Measurements from ENCODE around the gene CBFA2T3. TPM values are rescaled to one million over a fixed set of nuclear protein-coding genes. Genes with fewer than 3 reads are reported as not detected.

The CBFA2T3 gene
- total and polyA plus RNA-seq, 2 of the 8 experiments (the other 6 are each of a cell fraction or from before 2014, with no cell fraction given) = 0.51 to 1.3 TPM

DNA sequence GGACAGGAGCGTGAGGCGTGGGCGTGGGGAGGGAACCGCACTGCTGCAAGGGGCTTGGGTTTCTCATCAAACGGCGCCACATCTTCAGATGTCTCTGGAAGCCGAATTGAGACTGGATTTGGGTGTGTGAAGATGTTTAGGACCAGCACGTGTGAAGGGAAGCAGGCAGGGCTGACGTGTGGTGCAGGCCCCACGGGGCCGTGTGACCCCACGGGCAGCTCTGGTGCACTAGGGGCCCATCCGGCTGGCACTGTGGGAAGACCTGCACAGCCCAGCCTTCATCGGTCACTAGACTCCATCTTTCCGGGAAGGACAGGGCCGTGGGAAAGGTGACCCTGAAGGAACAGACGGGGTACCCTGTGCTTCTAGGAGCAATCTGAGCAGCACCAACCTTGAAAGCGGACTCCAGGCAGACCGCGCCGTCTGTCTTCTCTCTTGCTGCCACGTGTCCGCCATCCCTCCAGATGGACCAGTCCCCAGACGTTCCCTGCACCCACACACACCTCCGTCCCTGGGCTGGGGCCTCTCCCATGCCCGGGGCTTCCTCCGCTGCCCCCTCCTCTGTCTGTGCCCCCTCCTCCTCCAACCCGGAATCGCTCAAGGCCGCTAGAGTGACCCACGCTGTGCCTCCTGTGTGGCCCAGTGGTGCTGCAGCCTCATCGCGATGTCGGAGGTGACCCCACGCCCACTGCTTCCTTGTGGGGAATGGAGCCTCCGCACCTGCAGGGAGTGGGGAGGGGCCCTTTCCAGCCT lies 23.4 kb upstream of the CBFA2T3 start:
- H3K23ac ChIP-seq (ENCODE audit: insufficient read length) = no peak overlapping the region
- peaks cover 0 to 11% (median 5%) of the 10 kb centered on the region in 4 experiments; a peak in 5 of 7 replicates for H3K4me1 ChIP-seq (replicated peaks in 1 of 4; ENCODE audit: control insufficient read depth in 3 of 4, insufficient read depth in 4 of 4, low read length in 3 of 4)
- H3K4ac ChIP-seq (replicated peaks; ENCODE audit: insufficient read length, low read depth, low read length) = peak overlapping the region; percentile 63
- H4K8ac ChIP-seq (ENCODE audit: extremely low read depth, insufficient read depth, low read length) = peak overlapping the region; percentile 71; the same call in 1 of the 2 replicates
- H2BK15ac ChIP-seq (ENCODE audit: low read length) = peak overlapping the region; percentile 24; the same call in 1 of the 2 replicates
- H4K5ac ChIP-seq (ENCODE audit: insufficient read length, low read depth, low read length) = no peak overlapping the region
- ChIA-PET POLR2A (ENCODE audit: partially characterized antibody) (no interaction called here), CTCF (ENCODE audit: partially characterized antibody) (interaction anchor here (0.7 to 2.0 kb wide), 2 partner anchors 11 to 249 kb away, joined by 3 to 6 read pairs; no protein-coding TSS in a partner anchor)
- no peaks in the 10 kb centered on the region for H3K79me2 ChIP-seq (ENCODE audit: control insufficient read depth in 1 of 2, insufficient read depth in 2 of 2, low read length in 2 of 2)
- H3K4me2 ChIP-seq (ENCODE audit: insufficient read depth in 1 of 2, low read depth in 2 of 2, low read length in 2 of 2) = peak overlapping the region; percentile 11 to 56; a peak in 3 of 4 replicates
- peak overlapping the region; percentile 86; the same call in 1 of the 2 replicates for H2BK5ac ChIP-seq (ENCODE audit: low read depth, low read length)
- peak overlapping the region; percentile 56; the same call in 1 of the 2 replicates for H2AK5ac ChIP-seq (ENCODE audit: low read depth, low read length)
- peak overlapping the region in 1 of 4 experiments; percentile 37; a peak in 1 of 8 replicates for H3K4me3 ChIP-seq (ENCODE audit: extremely low read depth in 1 of 4, insufficient read depth in 2 of 4, low read depth in 3 of 4, low read length in 4 of 4)
- FAIRE-seq (no peak), DNase-seq (ENCODE audit: low read depth in 1 of 2, low spot score in 2 of 2) (no peak)
- no peak overlapping the region for H3K27ac ChIP-seq (ENCODE audit: low read depth, low read length)
- H2BK20ac ChIP-seq (ENCODE audit: low read length) = peak overlapping the region; percentile 76
- no peak overlapping the region for H2BK120ac ChIP-seq (replicated peaks; ENCODE audit: low read depth, low read length)
- peak overlapping the region; percentile 91; the same call in 1 of the 2 replicates for H2BK12ac ChIP-seq (ENCODE audit: low read depth, low read length)
- peak overlapping the region; percentile 88; the same call in 1 of the 2 replicates for H3K18ac ChIP-seq (ENCODE audit: extremely low read depth, low read length)
- H3K9ac ChIP-seq (replicated peaks in 1 of 4; ENCODE audit: extremely low read depth in 1 of 4, low read depth in 3 of 4, low read length in 3 of 4) = no peak overlapping the region
- H4K91ac ChIP-seq (replicated peaks; ENCODE audit: insufficient read length, low read length) = peak overlapping the region; percentile 86
- H3K27me3 ChIP-seq (replicated peaks in 1 of 4; ENCODE audit: control insufficient read depth in 3 of 4, extremely low read depth in 1 of 4, insufficient read depth in 3 of 4, low read length in 3 of 4) = peaks cover 0 to 18% (median 11%) of the 10 kb centered on the region in 4 experiments; a peak in 6 of 7 replicates
- no peaks in the 10 kb centered on the region for H3K36me3 ChIP-seq (ENCODE audit: control insufficient read depth in 2 of 4, insufficient read depth in 4 of 4, low read length in 3 of 4)
- WGBS, 2 experiments (ENCODE audit: extremely low coverage in 1 of 2, insufficient coverage in 1 of 2, insufficient read length in 1 of 2, insufficient replicate concordance in 2 of 2, low coverage in 1 of 2, low lambda C conversion rate in 2 of 2, missing lambda C conversion rate in 1 of 2) = 79% methylated on average over 32 of the region's 36 CpGs; no CpG with 5 or more reads in 1 of the 2 experiments
- no peaks in the 10 kb centered on the region for H3K23me2 ChIP-seq (ENCODE audit: low read depth, low read length)
- peaks cover 13 to 30% of the 10 kb centered on the region in 2 experiments for H3K9me3 ChIP-seq (ENCODE audit: insufficient read depth in 2 of 2, low read depth in 1 of 2, low read length in 1 of 2)
- H2AFZ ChIP-seq (ENCODE audit: low read length) = peak overlapping the region; percentile 57; the same call in 1 of the 2 replicates
- no peak overlapping the region for H3K14ac ChIP-seq (ENCODE audit: insufficient read length)
- H3K79me1 ChIP-seq (ENCODE audit: low read depth, low read length) = no peaks in the 10 kb centered on the region
- H4K20me1 ChIP-seq (replicated peaks in 1 of 2; ENCODE audit: control insufficient read depth in 1 of 2, insufficient read depth in 2 of 2, low read length in 2 of 2) = no peaks in the 10 kb centered on the region
- H3K56ac ChIP-seq (replicated peaks; ENCODE audit: insufficient read length, low read depth, low read length) = no peak overlapping the region
- TF ChIP-seq, protein P1, sequence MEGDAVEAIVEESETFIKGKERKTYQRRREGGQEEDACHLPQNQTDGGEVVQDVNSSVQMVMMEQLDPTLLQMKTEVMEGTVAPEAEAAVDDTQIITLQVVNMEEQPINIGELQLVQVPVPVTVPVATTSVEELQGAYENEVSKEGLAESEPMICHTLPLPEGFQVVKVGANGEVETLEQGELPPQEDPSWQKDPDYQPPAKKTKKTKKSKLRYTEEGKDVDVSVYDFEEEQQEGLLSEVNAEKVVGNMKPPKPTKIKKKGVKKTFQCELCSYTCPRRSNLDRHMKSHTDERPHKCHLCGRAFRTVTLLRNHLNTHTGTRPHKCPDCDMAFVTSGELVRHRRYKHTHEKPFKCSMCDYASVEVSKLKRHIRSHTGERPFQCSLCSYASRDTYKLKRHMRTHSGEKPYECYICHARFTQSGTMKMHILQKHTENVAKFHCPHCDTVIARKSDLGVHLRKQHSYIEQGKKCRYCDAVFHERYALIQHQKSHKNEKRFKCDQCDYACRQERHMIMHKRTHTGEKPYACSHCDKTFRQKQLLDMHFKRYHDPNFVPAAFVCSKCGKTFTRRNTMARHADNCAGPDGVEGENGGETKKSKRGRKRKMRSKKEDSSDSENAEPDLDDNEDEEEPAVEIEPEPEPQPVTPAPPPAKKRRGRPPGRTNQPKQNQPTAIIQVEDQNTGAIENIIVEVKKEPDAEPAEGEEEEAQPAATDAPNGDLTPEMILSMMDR (IDR thresholded peaks at IDR 0.05; ENCODE audit: control extremely low read depth in 1 of 3, insufficient read depth in 1 of 3, low read depth in 1 of 3, low read length in 3 of 3) = no peak
- TF ChIP-seq KDM4A (IDR thresholded peaks at IDR 0.05; ENCODE audit: low read depth, low read length, severe bottlenecking) (no peak), JUN (IDR thresholded peaks at IDR 0.05; ENCODE audit: low read depth, low read length) (no peak), HDAC6 (IDR thresholded peaks at IDR 0.05; ENCODE audit: low read depth, low read length) (no peak), BACH1 (IDR thresholded peaks at IDR 0.05; ENCODE audit: low read length) (no peak), GTF2F1 (IDR thresholded peaks at IDR 0.05; ENCODE audit: borderline replicate concordance, low read depth, low read length) (no peak), RFX5 (IDR thresholded peaks at IDR 0.05; ENCODE audit: borderline replicate concordance, low read depth, low read length) (no peak), KDM5A (IDR thresholded peaks at IDR 0.05; ENCODE audit: low read length) (no peak), SIN3A (conservative IDR thresholded peaks at IDR 0.05 in 1 of 2, IDR thresholded peaks at IDR 0.05 in 1 of 2; ENCODE audit: low read depth in 1 of 2, low read length in 2 of 2) (no peak)
